GM19239 (cell line): ENCODE results near the gene PRR5.
"Not testable (repeated sequence)": the region's sequence is repeated elsewhere in the genome, so short reads cannot be mapped to it uniquely, and the experiment has no call there.

Experiments used
- DNase-seq: peaks from one replicate; pipeline ENCODE4 v3.0.0; 2011; ENCODE audit warnings: low spot score; ENCODE audit not compliant: insufficient read length
- FAIRE-seq: peaks from 2 replicates; lab custom pipeline; 2011; peaks lifted over from hg19 to GRCh38; lab: Jason Lieb, UNC

PRR5 gene

GRCh38 chr22:44731357-44731970 is 29.5 kb downstream of the PRR5 start:
- no peak for DNase-seq

GRCh38 chr22:44732017-44732561 is 30.1 kb downstream of the PRR5 start:
- DNase-seq (no peak), FAIRE-seq (no peak)

More at GRCh38 chr22:44731357-44731970, 29.5 kb downstream of the PRR5 start:
- no peak for FAIRE-seq

- no peak for FAIRE-seq
- no peak for DNase-seq
Measured at GRCh38 chr22:44732661-44733060, 30.7 kb downstream of the PRR5 start.

GRCh38 chr22:44733426-44734106 is 31.6 kb downstream of the PRR5 start:
- FAIRE-seq (no peak), DNase-seq (no peak)

- no peak for FAIRE-seq
- no peak for DNase-seq
Measured at GRCh38 chr22:44734278-44734677, 32.3 kb downstream of the PRR5 start.

- FAIRE-seq = no peak
- no peak for DNase-seq
Measured at GRCh38 chr22:44734801-44735517, 33.0 kb downstream of the PRR5 start.

GRCh38 chr22:44735518-44736428 is 33.8 kb downstream of the PRR5 start:
- peak; percentile 84 for FAIRE-seq

GRCh38 chr22:44736581-44737405 is 34.8 kb downstream of the PRR5 start:
- FAIRE-seq (no peak), DNase-seq (no peak)

More at GRCh38 chr22:44735518-44736428, 33.8 kb downstream of the PRR5 start:
- peak; percentile 94 for DNase-seq

GRCh38 chr22:44737406-44738346 is 35.7 kb downstream of the PRR5 start:
- no peak for FAIRE-seq
- DNase-seq = no peak

GRCh38 chr22:44738347-44738715 is 36.3 kb downstream of the PRR5 start:
- FAIRE-seq = no peak
- DNase-seq = no peak

GRCh38 chr22:44739024-44739423 is 37.0 kb downstream of the PRR5 start:
- no peak for FAIRE-seq
- no peak for DNase-seq

- DNase-seq = not testable (repeated sequence)
Measured at GRCh38 chr22:44739666-44740065, 37.7 kb downstream of the PRR5 start.

GRCh38 chr22:44740307-44740706 is 38.3 kb downstream of the PRR5 start:
- FAIRE-seq (no peak), DNase-seq (no peak)

More at GRCh38 chr22:44739666-44740065, 37.7 kb downstream of the PRR5 start:
- FAIRE-seq = not testable (repeated sequence)

GRCh38 chr22:44741929-44742328 is 39.9 kb downstream of the PRR5 start:
- no peak for FAIRE-seq
- DNase-seq = no peak

GRCh38 chr22:44743247-44743646 is 41.2 kb downstream of the PRR5 start:
- DNase-seq (no peak), FAIRE-seq (no peak)

- FAIRE-seq (no peak), DNase-seq (no peak)
Measured at GRCh38 chr22:44743804-44744211, 41.8 kb downstream of the PRR5 start.

GRCh38 chr22:44745853-44746789 is 44.1 kb downstream of the PRR5 start:
- DNase-seq (no peak), FAIRE-seq (no peak)
